ENCODE measurements around the gene RMND5B. TPM values are rescaled to one million over a fixed set of nuclear protein-coding genes. Genes with fewer than 3 reads are reported as not detected.
A peak's percentile ranks its signal among the peaks of the same experiment; 100 is the strongest.
"Not testable (repeated sequence)": the region's sequence is repeated elsewhere in the genome, so short reads cannot be mapped to it uniquely, and the experiment has no call there.

RMND5B gene, protein sequence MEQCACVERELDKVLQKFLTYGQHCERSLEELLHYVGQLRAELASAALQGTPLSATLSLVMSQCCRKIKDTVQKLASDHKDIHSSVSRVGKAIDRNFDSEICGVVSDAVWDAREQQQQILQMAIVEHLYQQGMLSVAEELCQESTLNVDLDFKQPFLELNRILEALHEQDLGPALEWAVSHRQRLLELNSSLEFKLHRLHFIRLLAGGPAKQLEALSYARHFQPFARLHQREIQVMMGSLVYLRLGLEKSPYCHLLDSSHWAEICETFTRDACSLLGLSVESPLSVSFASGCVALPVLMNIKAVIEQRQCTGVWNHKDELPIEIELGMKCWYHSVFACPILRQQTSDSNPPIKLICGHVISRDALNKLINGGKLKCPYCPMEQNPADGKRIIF
- total RNA-seq (2014; rRNA removed) = 12.0 and 14.4 TPM in 2 replicates
- 14.4 TPM for polyA plus RNA-seq (2012)

DNA sequence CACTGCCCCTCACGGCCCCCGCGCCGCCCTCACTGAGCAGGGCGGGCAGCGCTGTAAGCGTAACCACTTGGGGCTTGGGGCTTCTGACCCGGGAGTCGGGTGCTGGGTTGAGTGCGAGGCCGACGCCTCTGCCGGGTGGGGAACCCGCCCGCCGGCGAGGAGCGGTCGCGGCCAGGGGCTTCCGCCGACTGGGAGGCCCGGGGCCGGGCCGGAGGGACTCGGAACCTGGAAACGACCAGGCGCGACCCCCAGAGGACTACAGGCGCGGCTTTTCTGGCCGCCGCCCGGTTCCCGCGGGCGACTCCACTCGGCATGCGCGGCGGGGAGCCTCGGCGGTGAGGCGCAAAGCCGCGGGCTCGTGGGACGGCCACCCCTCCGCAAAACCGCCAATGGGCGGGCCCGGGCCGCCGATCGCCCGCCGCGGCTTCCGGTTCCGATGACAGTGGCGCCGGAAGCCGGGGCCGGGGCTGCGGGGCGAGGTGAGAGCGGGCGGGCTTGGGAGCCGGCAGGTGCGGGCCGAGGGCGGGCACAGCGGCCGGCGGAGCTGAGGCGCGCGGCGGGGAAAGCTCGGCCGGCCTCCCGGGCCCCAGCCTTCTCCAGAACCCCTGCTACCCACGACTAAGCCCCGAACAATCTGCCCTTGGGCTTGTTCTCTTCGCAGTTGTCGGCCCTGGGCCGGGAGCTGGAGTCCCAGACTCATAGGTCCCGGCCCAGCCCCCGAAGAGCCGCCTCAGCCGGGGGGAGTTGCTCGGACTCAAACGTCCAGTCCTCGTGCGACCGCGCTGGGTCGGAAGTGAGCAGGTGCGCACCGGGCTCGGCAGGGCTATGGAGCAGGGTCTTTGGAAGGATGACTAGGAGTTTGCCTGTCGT is at the start of gene RMND5B:
Gene RMND5B, plus strand, starts transcription at position 439 of the 870 bp plus-strand sequence. CDS start 7,106 bp downstream, outside the sequence.
- peak; percentile 52 for DNase-seq (ENCODE audit: low read depth)

DNA sequence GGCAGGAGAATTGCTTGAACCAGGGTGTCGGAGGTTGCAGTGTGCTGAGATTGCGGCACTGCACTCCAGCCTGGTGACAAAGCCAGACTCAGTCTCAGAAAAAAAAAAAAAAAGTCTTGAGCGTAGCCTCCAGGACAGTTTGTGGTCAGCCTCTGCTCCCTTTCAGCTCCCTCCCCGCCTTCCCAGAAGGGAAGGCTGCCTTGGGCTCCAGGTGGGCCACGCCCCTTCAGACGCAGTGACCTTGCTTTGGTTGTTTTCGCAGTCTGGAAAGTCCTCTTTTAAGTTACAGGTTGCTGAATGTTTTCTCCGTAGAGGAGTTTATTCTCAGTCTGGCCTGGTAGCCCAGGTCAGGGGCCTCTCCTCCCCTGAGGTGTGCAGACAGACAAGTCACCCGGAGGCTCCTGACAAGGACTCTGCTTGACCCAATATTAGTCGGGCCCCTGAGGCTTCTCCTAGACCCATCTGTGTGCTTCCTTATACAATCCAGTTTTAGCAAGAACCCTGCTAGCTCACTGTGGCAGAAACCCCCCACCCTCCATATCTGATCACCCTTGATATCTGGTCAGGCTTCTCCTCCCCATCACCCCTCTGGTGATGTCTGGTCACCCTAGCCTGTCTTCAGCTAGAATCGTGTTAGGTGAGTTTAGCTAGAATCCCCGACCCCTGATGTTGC is 49.1 kb upstream of the RMND5B start:
- no peak for DNase-seq (ENCODE audit: low read depth)

DNA sequence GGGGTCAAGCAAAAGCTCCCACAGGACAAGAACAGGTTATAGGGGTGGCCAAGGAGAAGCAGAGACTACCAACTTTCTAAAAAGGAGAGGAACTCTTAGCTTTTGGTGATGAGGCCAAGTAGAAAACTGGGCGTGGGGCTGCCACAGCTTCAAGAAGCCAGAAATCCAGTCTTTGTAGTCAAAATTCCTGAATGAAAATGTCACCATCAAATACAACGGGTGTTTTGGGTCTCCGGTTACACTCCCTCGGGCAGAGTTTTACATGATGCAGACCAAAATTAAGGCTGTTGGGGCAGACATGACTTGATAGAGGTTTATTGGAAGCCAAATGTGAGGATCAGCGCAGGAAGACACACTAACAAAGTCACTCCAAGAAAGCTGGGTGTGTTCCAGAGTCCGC is 46.9 kb upstream of the RMND5B start:
- no peak for DNase-seq (ENCODE audit: low read depth)

DNA sequence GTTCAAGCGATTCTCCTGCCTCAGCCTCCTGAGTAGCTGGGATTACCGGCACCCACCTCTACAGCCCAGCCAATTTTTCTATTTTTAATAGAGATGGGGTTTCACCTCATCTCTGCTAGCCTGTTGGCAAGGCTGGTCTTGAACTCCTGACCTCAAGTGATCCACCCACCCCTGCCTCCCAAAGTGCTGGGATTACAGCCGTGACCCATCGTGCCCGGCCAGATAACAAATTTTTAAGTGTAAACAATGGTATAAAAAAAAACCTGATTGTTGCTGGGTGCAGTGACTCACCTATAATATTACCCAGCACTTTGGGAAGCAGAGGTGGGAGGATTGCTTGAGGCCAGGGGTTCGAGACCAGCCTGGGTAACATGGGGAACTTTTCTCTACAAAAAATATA is 45.5 kb upstream of the RMND5B start:
- no peak for DNase-seq (ENCODE audit: low read depth)

DNA sequence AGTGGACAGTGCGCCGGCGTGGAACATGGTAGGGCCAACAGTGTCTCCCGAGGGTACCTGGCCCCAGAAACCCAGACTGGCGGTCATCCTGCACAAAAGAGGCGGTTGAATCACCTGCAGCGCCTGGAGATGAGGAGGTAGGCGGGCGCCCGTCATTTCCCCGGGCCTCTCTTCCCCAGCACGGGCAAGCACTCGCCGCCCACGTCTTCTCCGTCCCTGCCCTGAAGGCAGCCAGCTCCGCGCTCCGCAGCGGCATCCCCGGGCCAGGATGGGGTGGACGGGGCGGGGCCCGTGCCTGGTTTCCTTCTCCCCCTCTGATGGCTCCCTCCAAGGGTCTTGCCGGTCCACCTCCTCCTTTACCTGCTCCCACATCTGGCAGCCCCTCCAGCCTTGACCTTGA is 44.5 kb upstream of the RMND5B start:
- DNase-seq (ENCODE audit: low read depth) = no peak

DNA sequence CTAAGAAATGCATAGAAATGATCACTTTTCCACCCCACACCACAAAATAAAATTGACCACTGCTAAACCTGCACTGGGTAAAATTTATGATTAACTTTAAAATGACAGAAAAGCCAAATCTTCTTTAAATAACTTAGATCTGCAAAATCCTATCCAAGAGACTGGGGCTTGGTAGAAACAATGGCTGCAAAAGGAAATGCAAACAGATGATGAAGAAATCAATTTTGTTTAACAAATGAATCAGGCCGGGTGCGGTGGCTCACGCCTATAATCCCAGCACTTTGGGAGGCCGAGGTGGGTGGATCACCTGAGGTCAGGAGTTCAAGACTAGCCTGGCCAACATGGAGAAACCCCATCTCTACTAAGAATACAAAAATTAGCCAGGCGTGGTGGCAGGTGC is 43.6 kb upstream of the RMND5B start:
- not testable (repeated sequence) for DNase-seq (ENCODE audit: low read depth)

DNA sequence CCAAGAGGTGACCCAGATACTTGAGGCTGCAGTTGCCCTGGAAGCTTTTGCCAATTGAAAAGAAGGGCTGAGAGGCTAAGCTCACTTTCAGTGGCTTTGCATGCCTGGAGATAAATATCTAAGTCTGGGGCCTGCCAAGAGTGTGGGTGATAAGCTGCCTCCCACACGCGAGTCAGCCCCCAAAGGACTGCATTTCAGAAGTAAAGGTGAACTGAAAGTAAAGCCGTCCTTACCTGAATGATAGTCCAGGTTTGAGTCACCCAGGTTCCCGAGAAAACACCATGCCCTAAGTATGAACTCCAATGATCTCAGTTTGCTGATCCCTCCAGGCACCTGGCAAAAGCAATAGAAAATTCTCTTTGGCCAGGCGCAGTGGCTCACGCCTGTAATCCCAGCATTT is 40.0 kb upstream of the RMND5B start:
- no peak for DNase-seq (ENCODE audit: low read depth)

DNA sequence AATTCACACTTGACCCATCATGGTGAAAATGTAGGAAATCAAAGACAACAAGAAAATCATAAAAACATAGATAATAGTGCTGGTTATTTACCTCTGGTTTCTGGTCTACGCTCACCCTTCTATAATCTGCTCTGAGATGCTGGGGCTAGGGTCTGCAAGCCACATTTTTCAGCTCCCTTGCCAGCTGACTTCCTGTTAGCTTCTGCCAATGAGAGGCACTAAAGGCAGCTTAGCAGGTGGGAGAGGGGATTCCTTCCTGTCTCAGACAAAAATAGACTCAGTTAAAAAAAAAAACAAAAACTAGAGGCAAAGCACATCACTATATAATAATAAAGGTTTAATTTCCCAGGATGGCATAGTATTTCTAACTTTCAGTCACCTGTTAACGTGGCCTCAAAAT is 37.7 kb upstream of the RMND5B start:
- no peak for DNase-seq (ENCODE audit: low read depth)

DNA sequence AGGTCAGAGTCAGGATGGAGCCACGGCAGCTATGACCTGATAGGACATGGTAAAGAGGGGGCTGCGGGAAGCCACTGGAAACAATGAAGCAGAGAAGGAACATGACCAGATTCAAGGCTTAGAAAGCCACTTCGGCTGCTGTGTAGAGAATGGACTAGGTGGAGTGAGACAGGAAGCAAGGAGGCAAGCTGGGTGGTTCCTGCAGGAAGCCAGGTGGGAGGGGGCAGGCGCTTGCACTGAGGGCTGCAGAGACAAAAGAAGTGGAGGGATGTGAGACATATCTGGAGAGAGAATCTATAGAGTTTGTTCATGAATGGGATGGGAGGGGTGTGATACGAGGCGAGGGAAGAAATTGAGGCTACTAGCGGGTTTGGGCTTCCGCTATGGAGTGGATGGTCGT is 36.5 kb upstream of the RMND5B start:
- no peak for DNase-seq (ENCODE audit: low read depth)

DNA sequence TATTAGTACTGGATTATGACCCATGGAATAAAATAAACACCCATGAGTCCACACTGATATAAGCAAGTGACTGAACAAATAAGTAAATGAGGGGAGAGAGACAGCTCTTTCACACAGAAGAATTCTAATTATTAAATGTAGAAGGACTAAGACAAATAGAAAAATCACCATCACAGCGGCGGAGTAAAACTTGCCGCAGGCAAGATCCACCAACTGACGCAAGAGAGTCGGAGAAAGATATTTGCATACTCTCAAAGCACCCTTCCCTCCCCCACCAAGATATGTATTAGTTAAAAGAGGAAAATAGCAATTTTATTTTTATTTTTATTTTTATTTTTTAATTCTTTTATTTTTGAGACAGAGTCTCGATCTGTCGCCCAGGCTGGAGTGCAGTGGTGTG is 32.1 kb upstream of the RMND5B start:
- DNase-seq (ENCODE audit: low read depth) = no peak

DNA sequence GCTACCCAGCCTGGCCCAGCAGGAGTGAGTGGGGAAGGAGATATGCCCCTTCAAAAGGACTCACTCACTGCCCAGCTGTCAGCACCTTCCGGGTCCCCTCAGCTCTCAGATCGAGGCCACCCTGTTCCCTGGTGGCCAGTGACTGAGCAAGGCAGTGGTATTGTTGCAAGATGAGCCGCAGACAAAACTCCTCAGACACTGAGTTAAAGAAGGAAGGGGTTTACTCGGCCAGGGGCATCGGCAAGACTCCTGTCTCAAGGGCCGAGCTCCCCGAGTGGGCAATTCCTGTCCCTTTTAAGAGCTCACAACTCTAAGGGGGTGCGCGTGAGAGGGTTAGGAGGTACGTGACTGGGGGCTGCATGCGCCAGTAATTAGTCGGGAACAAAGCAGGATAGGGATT is 27.2 kb upstream of the RMND5B start:
- DNase-seq (ENCODE audit: low read depth) = no peak

DNA sequence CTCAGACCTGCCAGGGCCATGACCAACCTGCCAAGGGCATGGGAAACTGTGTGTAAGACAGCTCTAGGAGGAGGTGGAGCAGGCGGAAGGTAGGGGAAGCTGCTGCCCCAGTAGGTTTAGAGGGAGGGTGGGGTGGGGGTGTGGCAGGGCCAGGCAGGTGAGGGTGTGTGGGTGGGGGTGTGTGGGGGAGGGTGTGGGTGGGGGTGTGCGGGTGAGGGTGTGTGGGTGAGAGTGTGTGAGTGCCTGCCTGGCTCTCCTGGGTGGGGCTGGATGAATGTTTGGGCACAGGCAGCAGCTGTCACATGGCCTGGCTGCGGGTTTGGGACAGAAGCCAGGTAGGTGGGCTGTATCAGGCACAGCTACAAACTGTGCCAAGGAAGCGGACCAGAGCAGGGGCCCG is 26.3 kb upstream of the RMND5B start:
- no peak for DNase-seq (ENCODE audit: low read depth)

DNA sequence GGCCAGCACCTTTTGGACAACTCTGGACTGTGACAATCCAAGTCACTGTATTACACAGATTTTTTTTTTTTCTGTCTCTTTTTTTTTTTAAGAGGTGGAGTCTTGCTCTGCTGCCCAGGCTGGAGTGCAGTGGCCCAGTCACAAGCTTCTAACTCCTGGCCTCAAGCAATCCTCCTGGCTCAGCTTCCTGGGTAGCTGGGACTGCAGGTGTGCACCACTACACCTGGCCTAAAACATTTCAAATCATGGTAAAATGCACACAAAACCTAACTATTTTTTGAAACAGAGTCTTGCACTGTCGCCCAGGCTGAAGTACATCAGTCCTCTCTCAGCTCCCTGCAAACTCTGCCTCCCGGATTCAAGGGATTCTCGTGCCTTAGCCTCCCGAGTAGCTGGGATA is 24.7 kb upstream of the RMND5B start:
- DNase-seq (ENCODE audit: low read depth) = no peak

DNA sequence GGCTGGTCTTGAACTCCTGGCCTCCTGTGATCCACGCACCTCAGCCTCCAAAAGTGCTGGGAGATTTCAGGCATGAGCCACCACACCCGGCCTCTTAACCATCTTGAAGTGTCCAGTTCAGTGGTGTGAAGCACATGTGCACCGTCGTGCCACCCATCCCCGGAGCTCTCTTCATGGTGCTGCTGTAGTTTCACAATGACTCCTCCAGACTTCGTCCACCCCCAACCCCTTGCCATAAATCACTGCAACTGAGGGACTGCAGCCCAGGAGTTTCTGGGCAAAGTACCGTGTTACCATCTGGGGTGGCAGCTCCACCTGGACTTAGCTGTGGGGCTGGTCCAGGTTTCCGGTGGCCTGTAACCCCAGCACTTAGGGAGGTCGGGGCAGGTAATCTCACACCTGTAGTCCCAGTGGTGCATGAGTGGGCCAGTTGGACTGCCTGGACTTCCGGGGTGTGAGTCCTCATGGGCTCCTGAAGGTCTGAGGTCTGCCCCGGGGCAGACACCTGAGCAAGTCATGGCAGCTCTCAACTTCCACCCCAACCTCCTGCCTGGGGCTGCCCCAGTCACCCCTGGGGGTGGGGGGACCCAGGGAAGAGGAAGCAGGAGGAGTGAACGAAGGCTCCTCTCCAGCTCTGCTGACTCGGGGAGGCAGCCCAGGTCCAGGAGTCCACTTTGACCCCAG is 24.1 kb upstream of the RMND5B start:
- no peak for DNase-seq (ENCODE audit: low read depth)

DNA sequence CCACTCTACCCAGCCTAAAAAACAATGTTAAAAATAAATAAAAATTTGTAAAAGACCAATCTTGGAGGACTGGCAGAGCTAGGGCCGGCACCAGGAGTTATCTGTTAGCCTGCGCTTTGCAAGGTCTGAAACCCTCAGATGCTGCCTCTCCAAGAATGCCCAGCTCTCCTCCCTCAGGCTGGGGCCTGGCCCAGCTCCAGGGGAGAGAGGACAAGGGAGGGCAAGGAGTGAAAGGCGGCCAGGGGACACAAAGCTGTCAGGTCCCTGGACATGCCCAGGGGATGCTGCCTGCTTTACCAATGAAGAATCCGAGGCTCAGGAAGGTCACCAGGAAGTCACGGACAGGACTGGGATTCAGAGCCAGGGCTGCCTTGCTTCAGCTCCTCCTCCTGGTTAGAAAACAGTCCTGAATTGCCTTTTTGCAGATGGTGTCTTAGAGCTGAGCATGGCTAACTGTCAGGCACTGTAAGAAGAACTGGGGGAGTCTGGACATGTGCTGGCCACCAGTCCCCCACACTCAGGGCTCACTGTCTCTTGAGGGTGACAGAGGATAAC is 23.0 kb upstream of the RMND5B start:
- DNase-seq (ENCODE audit: low read depth) = no peak

DNA sequence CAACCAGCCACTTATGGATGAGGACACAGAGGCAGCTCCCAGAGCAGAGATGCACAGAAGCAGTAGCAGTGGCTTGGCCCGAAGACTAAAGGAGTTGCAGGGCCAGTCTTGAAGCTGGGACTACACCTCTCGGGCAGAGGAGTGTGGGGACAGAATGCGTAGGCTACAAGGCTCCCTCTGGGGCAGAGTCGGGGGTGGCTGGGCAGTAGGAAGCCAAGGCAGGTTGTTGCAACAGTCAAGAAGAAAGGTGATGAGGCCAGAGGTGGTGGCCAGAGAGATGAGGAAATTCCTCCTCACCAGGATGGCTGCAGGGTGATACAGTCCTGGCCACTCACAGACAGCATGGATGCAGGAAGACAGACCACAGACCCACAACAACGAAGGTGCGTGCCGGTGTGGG is 22.4 kb upstream of the RMND5B start:
- DNase-seq (ENCODE audit: low read depth) = no peak

DNA sequence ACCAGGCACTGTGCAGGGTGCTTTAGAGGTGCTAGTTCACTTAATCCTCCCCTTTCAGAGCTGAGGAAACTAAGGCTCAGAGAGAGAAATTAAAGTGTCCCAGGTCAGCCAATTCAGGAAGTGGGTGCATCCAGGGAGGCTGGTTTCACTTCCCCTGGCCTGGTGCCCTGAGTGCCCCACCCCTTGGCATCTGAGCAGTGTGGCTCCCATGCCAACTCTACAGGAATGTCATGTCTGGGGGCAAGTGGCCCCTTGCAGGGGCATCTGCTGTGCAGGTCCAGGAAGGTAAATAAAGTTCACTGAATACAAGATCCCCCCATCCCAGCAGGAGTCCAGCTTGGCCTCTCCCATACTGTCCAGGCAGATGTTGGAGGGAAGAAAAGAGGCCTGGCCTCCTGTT is 21.8 kb upstream of the RMND5B start:
- no peak for DNase-seq (ENCODE audit: low read depth)

DNA sequence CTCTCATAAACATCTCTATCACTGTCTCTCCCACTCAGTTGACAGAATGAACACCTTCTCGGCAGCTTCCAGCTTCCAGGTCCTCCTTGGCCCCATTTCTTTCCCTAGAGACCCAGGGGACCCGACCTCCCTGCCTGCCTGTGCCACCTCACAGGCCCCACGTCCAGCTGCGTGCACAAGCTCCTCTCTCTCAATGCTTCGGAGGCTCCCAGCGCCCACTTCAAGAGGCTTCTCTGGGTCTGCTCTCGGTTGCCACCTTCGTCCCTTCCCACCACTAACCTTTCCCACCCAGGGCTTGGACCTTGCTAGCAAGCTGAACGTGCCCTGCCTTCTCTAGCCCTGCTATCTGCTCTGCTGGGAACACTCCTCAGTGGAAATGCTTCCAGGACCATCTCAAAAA is 20.3 kb upstream of the RMND5B start:
- no peak for DNase-seq (ENCODE audit: low read depth)

DNA sequence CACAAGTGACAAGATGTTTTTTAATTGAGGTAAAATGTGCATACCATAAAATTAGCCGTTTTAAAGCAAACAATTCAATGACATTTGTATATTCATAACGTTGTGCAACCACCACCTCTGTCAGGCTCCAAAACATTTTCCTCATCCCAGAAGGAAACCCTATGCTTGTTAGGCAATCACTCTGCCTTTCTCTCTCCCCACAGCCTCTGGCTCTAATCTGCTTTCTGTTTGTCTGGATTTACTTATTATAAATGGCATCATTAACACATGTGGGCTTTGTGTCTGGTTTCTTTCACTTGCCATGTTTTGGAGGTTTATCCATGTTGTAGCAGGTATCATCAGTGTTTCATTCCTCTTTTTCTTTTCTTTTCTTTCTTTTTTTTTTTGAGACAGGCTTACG is 18.9 kb upstream of the RMND5B start:
- DNase-seq (ENCODE audit: low read depth) = peak; percentile 7

DNA sequence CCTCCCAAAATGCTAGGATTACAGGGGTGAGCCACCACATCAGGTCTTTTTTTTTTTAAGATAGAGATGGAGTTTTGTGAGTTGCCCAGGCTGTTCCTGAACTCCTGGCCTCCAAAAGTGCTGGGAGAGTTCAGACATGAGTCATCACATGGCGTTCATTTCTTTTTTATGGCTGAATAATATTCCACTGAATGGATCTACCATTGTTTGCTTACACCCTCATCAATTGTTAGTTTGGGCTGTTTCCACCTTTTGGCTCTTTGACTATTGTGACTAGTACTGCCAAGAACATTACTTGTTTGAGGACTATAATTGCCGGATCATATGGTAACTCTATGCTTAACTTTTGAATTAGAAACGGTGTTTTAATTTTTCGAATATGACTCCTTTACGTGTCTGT is 18.3 kb upstream of the RMND5B start:
- DNase-seq (ENCODE audit: low read depth) = no peak

DNA sequence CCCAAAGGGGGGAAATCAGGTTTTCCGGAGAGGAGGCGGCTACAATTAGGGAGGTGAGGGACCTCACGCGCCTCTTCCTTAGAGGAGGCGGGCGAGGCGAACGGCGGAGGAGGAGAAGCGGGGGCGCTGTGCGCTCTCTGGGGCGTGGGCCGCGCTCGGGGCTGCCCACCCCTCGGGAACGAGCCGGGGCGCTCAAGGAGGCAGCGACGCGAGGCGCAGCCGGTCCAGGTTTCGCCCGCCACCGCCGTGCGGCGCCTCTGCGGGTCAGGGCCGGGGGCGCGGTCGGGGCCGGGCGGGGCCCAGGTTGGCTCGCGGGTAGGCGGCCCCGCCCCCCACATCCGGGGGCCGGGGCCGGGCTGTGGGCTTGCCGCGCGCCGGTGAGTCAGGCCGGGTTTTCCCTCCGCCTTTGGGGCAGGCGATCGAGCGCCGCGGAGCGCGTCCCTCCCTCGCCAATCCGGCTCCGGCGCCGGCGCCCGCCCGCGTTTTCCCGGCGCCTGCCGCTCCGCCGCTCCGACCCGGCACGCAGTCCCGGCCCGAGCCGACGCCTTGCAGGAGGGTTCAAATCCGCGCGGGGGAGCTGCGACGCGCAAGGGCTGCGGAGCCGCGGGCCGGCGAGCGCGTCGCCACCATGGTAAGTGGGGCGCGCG is 17.6 kb upstream of the RMND5B start, which contains the start of gene N4BP3:
Gene N4BP3, plus strand, starts transcription at position 392 of the 647 bp plus-strand sequence. CDS start 6,052 bp downstream, outside the sequence.
- no peak for DNase-seq (ENCODE audit: low read depth)
